HL-60/S4 treated with phorbol 12-myristate 13-acetate at 8.2 ng/mL for 4 days and 3 days (cell line): ENCODE data around the gene ICA1L.
"Not testable (repeated sequence)": the region's sequence is repeated elsewhere in the genome, so short reads cannot be mapped to it uniquely, and the experiment has no call there.

Experiments used
- in situ Hi-C: fragments of 300-500 bp; cut with MboI; formaldehyde crosslinking; loops from 2 replicates; pipeline ENCODE4 v1.15.0; 2022; ENCODE audit warnings: low sequenced_read_pairs

Gene ICA1L

GRCh38 chr2:202871300-202872141 is at the start of gene ICA1L:
Gene ICA1L, minus strand, starts transcription at chr2:202871766. Its CDS starts 42,757 bp downstream, at chr2:202829009.
- in situ Hi-C loops, result no loop called here

DNA sequence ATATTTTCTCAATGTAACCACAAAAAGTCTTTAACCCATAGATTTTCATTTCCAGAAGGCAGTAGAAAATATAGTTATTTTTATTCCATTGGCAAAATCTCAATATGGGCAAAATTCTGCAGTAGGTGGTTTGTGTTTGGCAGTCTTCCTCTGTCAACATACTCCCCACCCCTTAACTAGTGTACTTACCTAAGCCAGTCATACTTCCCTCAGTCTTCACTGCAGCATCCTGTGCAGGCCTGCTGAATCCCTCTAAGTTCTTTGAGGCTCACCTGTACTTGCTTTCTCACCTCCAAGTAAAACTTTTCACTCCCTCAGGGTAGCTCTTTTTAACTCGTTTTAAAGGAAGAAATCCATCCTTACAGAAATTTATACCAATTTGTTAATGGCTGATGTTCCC is 47.3 kb upstream of the ICA1L start:
- in situ Hi-C loops, result no loop called here

- in situ Hi-C loops, result not testable (repeated sequence)
Measured at GRCh38 chr2:202912342-202913201, 41.0 kb upstream of the ICA1L start.

DNA sequence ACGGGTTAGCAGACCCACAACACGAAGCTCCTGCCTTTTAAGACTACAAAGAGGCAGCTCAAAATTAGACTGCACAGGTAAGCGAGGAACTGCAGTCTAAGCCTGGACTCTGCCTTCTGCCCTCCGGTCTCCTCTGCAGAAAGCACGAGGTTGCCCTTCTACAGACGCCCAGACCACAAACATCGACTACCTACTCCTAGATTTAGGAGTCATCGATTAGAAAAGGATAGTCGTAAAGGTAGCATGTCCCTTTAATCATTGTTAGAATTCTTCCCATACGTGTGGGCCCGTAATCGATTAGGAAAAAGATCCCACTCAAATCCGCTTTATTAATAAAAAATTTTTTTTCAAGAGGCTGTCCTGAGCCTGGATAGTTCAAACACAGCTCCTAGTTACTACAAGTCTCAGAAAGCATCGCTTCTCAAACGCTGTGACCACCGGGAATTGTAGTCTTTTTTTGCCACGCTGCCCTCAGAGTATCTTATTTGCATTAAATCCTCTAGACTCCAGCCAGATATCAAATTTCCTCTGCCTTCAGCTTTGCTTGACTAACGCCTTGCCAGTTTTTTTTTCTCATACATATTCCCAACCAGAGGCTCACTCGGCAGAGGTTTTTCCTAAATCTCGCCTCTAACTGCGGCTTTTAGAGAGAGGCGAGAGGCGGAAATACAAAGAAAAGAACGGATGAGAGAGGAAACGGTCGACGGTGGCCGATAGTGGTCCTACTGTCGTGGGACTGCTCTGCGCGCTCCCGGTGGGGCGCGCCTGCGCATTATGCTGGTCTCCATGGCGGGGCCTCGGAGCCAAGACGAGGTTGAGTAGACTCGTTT is 40.2 kb upstream of the ICA1L start, which contains the start of the genes CARF and WDR12:
CARF (plus strand) TSS at position 764 of the 830 bp plus-strand sequence. CDS start 29,628 bp downstream, outside the sequence.
WDR12 (minus strand) TSS at position 162 of the 830 bp plus-strand sequence. CDS start 197 bp downstream, outside the sequence.
- in situ Hi-C loops, result no loop called here

- in situ Hi-C loops, result no loop called here
Measured at GRCh38 chr2:202911203-202911511, 39.6 kb upstream of the ICA1L start.

DNA sequence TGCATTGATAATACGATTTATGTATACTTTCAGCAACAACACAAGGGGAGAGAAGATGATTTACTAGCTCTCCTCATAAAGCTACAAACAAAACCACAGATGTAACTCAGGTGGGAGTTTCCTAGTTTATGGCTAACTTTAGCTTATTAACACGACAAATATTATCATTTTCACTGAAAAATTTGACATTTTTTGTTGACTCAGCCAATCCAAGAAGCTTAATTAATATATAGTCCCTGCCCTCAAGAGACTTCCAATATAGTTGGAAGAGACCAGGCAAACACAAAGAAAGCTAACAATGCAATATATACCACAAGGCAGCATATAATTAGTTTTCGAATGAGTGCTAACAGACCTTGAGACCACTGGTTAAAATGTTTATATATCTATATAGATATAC is 39.1 kb upstream of the ICA1L start:
- in situ Hi-C loops, result no loop called here

DNA sequence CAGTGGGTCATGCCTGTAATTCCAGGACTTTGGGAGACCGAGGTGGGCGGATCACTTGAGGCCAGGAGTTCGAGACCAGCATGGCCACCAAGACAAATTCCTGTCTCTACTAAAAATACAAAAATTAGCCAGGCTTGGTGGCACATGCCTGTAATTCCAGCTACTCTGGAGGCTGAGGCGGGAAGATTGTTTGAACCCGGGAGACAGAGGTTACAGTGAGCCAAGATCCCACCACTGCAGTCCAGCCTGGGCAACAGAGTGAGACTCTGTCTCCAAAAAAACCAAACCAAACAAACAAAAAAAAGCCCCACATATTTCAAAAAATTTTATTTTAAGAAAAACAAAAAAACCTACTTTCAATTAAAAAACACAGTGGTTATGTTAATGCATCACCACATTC is 38.7 kb upstream of the ICA1L start:
- in situ Hi-C loops, result not testable (repeated sequence)

- in situ Hi-C loops, result no loop called here
Measured at GRCh38 chr2:202909394-202910192, 38.0 kb upstream of the ICA1L start.

DNA sequence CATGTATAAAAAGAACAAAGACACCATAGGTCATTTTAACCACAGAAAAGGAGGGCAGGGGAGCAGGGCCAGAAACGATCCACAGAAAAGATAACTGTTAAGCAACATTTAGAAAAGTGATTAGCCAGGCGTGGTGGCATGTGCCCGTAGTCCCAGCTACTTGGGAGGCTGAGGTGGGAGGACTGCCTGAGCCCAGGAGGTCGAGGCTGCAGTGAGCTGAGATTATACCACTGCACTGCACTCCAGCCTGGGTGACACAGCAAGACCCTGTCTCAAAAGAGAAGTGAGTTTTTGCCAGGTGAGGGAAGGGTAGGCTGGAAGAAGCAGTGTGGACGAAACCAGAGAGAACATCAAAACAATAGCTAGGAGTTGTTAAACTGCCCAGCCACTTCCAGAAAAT is 36.6 kb upstream of the ICA1L start:
- in situ Hi-C loops, result no loop called here

- in situ Hi-C loops, result not testable (repeated sequence)
Measured at GRCh38 chr2:202905507-202905906, 33.9 kb upstream of the ICA1L start.

DNA sequence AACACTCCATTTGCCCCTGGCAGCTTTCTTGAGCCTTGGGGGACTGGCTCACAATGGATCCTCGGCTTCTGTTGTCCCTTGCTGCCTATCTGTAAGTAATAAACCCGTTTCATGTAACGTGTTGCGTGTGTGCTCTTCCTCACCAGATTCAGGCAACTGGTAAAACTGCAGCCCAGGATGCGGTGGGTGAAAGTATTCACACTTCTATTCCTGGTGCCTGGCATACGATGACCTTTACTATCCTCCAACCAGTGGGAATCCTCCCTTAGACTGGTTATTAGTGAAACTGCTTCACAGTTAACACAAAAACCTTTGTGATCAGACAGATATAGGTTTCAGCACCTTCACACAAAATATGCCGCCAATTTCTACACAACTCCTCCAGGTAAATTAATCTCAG is 13.6 kb upstream of the ICA1L start:
- in situ Hi-C loops, result no loop called here

DNA sequence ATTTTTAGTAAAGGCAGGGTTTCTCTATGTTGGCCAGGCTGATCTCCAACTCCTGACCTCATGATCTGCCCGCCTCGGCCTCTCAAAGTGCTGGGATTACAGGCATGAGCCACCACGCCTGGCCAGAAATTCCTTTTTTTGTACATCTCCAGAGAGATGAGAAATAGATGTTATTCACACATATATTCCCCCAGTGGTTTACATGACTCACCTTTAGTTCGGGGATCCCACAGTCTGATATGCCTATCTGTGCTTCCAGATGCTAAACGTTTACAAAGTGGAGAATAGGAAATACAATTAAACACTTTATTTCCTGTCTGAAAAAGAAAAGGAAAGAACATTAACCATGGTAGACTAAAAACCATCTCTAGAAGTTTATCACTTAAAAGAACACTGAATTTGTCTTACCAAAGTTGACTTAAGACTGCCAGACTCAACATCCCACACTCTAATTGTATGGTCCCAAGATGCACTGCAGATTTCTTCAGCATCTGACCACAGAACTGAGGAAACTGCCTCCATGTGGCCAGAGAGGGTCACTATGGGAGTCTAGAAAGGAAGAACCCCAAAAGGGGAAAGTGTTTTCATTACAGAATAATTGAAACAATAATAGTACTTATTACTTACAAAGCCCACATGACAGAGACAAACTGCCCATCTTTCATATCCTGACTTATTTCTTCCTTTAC is 12.6 kb upstream of the ICA1L start:
- in situ Hi-C loops, result no loop called here

- in situ Hi-C loops, result no loop called here
Measured at GRCh38 chr2:202881570-202881969, 10.0 kb upstream of the ICA1L start.

- in situ Hi-C loops, result no loop called here
Measured at GRCh38 chr2:202877699-202878098, 6.1 kb upstream of the ICA1L start.

- in situ Hi-C loops, result no loop called here
Measured at GRCh38 chr2:202870431-202871299, 901 bp downstream of the ICA1L start.

GRCh38 chr2:202861987-202862386 is 9.6 kb downstream of the ICA1L start:
- in situ Hi-C loops, result no loop called here

- in situ Hi-C loops, result no loop called here
Measured at GRCh38 chr2:202858601-202859000, 13.0 kb downstream of the ICA1L start.

GRCh38 chr2:202849343-202849742 is 22.2 kb downstream of the ICA1L start:
- in situ Hi-C loops, result not testable (repeated sequence)

- in situ Hi-C loops, result no loop called here
Measured at GRCh38 chr2:202848813-202849212, 22.8 kb downstream of the ICA1L start.
